Glomerular endothelial cell (primary cell): Measurements from ENCODE around the gene AP3D1. TPM values are rescaled to one million over a fixed set of nuclear protein-coding genes. Genes with fewer than 3 reads are reported as not detected.
"Not testable (repeated sequence)": the region's sequence is repeated elsewhere in the genome, so short reads cannot be mapped to it uniquely, and the experiment has no call there.

ENCODE experiments used
- DNase-seq: peaks from one replicate; pipeline ENCODE4 v3.0.0-alpha.2; 2011; ENCODE audit warnings: low read depth, low spot score; ENCODE audit errors: extremely low read depth
- total RNA-seq: library from RNA; depleted of rRNA; stranded (reverse); fragments of >200 nt; gene quantifications from 2 replicates; pipeline ENCODE4 v1.2.3, GENCODE V29; 2015

The AP3D1 gene
- total RNA-seq, 1 donor from 2014 or later = 195 TPM

DNA sequence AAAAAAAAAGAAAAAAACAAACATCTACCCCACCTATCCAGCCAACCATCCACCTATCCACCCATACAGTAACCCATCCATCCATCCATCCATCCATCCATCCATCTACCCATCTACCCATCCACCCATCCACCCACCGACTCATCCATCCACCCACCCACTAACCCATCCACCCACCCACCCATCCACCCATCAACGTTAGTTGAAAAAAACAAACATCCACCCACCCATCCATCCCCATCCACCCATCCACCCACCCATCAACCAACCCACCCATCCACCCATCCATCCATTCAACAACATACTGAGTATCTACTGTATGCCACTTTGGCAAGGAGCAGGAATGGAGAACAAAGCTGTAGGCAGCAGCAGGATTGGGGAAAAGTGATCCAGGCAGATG lies 6.1 kb upstream of the AP3D1 start:
- DNase-seq = no peak

DNA sequence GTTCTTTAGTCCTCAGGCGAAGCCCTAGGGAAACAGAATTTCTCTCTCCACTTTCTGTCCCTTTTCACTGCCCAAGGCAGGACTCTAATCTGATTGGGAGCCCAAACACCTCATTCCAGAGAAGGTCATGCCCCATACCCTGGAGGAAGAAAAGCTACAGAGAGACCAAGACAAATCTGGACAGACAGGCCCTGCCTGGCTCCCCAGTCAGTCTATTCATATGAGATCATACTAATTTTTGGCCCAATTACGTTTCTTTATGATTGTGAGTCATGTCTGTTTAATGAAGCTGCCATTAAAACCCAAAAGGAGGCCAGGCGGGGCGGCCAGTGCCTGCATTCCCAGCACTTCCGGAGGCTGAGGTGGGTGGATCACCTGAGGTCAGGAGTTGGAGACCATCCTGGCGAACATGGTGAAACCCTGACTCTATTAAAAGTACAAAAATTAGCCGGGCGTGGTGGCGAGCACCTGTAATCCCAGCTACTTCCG lies 3.3 kb upstream of the AP3D1 start:
- DNase-seq = no peak

DNA sequence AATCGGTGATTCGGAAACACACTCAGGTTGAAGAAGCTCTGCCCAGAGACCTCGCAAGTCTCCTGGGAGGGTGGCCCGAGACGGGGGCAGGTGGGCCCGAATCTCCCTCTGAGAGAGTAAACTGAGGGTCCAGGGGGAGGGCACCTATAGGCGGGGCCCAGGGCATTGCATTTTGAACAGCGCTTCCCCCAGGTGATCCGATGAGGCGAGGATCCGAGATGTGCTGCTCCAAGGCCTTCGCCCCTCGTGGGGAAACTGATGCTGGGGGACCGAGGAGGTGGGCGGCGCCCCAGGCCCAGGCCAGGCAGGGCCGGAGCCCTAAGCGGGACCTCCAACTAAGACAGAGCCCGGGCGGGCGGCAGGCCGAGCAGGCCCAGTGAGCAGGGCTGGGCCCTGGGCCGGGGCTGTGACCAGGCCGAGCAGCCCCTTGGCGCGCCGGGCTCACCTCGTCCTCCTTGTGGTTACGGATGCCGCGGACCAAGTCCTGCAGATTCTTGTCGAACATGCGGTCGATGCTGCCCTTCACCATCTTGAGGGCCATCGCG lies 500 bp downstream of the AP3D1 start:
- no peak for DNase-seq

- DNase-seq = no peak
These were observed 1.2 kb downstream of the AP3D1 start for GRCh38 chr19:2149980-2150793.

- no peak for DNase-seq
These were observed 2.8 kb downstream of the AP3D1 start for GRCh38 chr19:2148482-2149135.

DNA sequence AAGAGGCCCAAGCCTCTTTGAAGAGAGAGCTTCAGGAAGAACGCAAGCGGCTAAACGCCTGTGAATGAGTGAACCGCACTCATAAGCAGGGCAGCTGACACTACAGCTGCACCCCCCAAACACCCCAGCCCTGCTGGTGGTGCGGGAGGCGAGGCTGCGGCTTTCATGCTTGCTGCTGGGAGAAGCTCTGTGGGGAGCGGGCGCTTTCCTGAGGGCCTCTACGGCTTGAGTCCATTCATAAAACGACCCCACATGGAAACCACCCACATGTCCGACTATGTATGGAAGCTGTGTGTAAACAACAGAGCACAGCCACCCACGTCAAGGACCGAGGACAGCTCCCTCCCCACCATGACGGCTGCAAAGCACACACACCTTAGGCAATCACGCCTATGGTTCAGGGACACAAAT lies 5.5 kb downstream of the AP3D1 start:
- DNase-seq = no peak

DNA sequence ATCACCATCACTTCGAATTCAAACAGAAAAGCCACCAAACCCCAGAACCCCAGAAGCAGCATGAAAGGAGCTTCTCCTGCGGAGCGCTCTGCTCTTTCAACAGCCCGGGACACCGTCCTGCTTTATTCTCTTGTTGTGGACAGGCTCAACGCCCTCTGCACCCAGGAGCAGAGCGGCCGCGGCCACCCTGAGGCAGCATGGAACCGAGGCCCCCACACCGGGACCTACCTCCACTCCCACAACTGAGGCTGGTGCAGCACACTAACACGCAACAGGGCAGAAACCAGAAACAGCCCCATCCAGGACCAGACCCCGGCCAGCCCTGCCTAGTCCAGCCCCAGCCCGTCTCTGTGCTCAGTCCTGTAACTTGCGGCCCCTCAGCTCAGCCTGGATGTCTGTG lies 7.2 kb downstream of the AP3D1 start:
- DNase-seq = no peak

- DNase-seq = no peak
These were observed 9.1 kb downstream of the AP3D1 start for GRCh38 chr19:2142173-2142829.

GRCh38 chr19:2140138-2140569 lies 11.2 kb downstream of the AP3D1 start:
- DNase-seq = no peak

DNA sequence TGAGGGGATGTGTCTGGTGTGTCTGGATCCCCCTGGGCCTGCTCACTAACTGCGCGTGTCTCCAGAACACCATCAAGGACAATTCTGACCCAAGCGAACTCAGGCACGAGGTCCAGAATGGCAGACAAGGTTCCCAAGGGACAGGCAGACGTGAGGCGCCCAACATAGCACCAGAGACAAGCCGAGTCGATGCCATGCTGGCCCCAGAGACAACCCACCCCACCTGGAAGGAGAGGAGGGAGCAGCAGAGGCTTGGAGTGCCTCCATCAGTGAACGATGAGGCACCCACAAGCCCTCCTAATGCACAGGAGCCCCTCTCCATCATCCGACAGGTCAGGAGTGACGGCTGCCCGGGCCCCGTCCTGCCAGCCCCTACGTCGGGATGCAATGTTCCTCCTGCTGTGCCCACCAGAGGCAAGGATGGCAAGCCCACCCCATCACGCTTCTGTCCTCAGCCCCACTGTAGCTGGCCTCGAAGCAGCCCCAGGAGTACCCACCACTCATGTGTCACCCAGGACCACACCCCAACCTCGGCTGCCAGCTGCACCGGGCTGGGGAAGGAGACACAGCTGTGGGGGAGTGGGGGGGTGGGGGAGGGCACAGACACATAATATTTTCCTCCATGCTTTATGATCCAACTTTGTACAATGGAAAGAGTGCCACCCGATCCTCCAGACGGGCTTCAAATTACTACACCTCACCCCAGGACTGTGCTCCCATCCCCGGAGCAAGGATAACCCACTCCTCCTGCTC lies 11.8 kb downstream of the AP3D1 start:
- DNase-seq = no peak

- no peak for DNase-seq
These were observed 13.2 kb downstream of the AP3D1 start for GRCh38 chr19:2138061-2138728.

DNA sequence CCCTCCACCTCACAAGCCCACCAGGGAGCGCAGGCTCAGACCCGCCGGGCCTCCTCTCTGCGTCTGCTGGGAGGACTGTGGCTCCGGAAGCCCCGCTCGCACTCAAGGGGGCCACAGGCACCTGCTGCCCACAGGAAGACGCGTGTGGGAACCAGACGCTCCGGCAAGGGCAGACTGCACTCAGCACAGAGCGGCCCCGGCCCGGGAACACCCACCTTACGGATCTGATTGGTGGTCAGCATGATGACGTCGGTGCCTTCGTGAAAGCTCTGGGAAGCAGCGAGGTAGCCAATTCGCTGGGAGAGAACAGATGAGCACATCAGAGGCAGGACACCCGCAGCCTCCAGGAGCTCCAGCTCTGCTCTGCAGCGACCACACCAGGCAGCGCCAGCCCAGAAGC lies 14.6 kb downstream of the AP3D1 start:
- no peak for DNase-seq

DNA sequence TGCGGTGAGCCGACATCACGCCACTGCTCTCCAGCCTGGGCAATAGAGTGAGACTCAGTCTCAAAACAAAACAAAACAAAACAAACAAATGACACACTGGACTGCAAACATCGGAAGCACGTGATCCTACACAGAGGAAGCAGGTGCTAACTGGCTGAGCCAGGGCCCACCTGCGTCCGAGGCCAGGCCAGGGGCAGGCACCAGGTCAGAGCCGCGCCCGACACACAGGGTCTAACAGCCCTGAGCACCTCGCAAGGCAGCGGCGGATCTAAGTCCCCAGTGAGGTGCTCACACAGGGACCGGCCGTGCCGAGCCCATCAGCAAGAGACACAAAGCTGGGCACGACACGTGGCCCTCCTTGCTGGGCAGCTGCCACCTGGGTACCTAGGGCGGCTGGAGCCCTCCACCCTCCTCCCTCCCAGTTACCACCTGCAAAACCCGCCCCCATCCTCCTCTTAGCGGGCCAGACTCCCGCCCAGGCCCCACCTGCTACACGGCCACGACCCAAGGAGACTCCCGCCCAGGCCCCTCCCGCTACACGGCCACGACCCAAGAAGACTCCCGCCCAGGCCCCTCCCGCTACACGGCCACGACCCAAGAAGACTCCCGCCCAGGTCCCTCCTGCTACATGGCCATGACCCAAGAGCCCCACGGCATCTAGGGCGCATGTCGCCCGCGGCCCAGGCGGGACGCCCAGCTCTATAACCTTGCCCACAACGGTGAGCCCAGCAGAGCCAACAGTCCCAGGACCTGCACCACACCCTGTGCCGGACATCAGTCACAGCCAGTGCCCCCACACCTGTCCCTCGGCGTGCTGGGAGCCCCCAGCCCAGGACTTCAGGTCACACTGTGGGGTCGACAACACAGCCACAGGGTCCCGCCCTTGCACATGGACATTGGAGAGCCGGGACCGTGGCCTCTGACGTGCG lies 15.6 kb downstream of the AP3D1 start:
- DNase-seq = no peak

DNA sequence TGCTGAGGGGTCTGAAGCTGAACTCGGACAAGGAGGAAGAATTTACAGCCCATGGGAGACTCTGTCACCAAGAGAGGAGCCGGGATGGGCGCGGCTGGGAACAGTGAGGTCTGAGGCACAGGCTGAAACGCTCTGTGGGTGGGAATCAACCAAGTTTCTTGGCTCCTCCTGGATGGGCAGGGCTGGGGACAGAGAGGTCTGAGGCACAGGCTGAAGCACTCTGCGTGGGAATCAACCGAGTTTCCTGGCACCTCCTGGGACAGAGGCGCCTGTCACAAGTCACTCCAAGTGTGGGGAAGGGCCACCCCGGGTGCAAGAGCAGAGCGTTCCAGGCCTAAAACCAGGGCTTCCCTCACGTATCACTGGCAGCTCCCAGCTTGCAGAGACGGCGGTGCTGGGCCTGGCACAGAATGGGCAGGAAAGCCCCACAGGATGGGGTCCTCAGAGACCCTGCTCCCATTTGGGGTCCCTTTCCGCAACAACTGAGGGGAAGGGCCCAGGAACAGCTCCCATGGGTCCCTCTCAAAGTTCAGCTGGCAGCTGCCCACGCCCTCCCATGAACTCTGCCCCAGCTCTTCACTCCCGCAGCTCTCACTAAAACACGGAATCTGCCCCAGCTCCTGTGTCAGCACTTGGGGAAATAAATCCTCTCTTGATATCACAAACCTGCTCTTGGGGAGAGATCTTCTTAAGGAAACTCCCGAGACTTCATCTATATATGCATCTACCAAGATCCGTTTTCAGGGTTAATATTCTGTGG lies 18.5 kb downstream of the AP3D1 start:
- no peak for DNase-seq

DNA sequence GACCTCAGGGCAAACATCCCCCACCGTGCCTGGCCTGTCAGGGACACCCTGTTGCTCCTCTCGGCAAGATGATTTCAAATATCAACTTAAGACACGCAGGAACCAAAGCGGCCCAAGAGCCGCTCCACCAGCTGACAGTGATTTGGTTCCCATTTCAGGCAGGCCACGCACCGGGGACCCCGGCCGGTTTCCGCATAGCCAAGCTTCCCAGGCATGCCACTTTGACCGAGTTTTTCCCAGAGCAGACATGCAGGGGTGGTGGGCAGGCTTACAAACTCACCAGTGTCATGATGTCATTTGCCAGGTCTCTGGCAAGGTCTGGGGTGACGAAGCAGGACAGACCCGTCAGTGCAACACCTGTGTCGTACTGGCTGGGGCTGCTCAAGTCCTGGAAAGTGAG lies 19.2 kb downstream of the AP3D1 start:
- DNase-seq = no peak

GRCh38 chr19:2131012-2131975 lies 20.1 kb downstream of the AP3D1 start:
- DNase-seq = not testable (repeated sequence)
